CD4-positive, alpha-beta T cell (primary cell): ENCODE measurements around the gene RFX5. TPM values are rescaled to one million over a fixed set of nuclear protein-coding genes. Genes with fewer than 3 reads are reported as not detected.
"Not testable (repeated sequence)": the region's sequence is repeated elsewhere in the genome, so short reads cannot be mapped to it uniquely, and the experiment has no call there.

Experiments
- ATAC-seq: fragments of 200-7000 bp; cut with Tn5 transposase; one replicate; pipeline ENCODE4 v1.10.0; 2022; ENCODE audit warnings: mild to moderate bottlenecking; ENCODE audit not compliant: poor library complexity
- CTCF ChIA-PET: fragments of 350-600 bp; sonication (Branson Sonifier 250); formaldehyde crosslinking; loops from one replicate; lab custom pipeline; 2021; ENCODE audit warnings: antibody characterized with exemption, inconsistent platforms; lab: Charles Lee
- POLR2A ChIA-PET: fragments of 350-600 bp; sonication (Branson Sonifier 250); formaldehyde crosslinking; loops from one replicate; lab custom pipeline; 2021; ENCODE audit warnings: antibody characterized with exemption, inconsistent platforms; lab: Charles Lee
- DNase-seq, 14 experiments: peaks; one replicate each; pipeline ENCODE4 v3.0.0-alpha.2; 2013 to 2020; ENCODE audit warnings: mixed read lengths in 2 of 14
- H3K27ac ChIP-seq, 2 donors: one replicate each; pipeline versions ENCODE4 v1.5.1 to v1.7.0; 2013; ENCODE audit warnings: low read length in 2 of 2, low read depth in 1 of 2, mild to moderate bottlenecking in 1 of 2
- H3K27me3 ChIP-seq, 2 experiments: 1 replicate in 1 of 2; 2 replicates in 1 of 2; pipeline versions ENCODE4 v1.6.1 to v1.7.0; 2013; ENCODE audit warnings: low read length in 2 of 2, control low read depth in 1 of 2, mild to moderate bottlenecking in 1 of 2, moderate library complexity in 1 of 2; ENCODE audit not compliant: insufficient read depth in 2 of 2, control insufficient read depth in 1 of 2
- H3K36me3 ChIP-seq: one replicate; pipeline ENCODE4 v1.6.1; 2013; ENCODE audit warnings: low read length, control low read depth; ENCODE audit not compliant: insufficient read depth
- H3K4me1 ChIP-seq: one replicate; pipeline ENCODE4 v1.6.1; 2013; ENCODE audit warnings: low read length, control low read depth; ENCODE audit not compliant: insufficient read depth
- H3K4me3 ChIP-seq: one replicate; pipeline ENCODE4 v1.5.1; 2013; ENCODE audit warnings: mild to moderate bottlenecking, low read length, moderate library complexity
- H3K9me3 ChIP-seq, 2 experiments: 1 replicate in 1 of 2; 2 replicates in 1 of 2; pipeline versions ENCODE4 v1.6.1 to v1.7.0; 2013; ENCODE audit warnings: low read length in 2 of 2, mild to moderate bottlenecking in 2 of 2, control low read depth in 1 of 2, moderate library complexity in 1 of 2; ENCODE audit not compliant: control insufficient read depth in 1 of 2, insufficient read depth in 1 of 2
- H3K27ac Mint-ChIP-seq: one replicate; pipeline ENCODE4 v1.8.0; 2020; ENCODE audit warnings: mixed read lengths
- H3K27me3 Mint-ChIP-seq: one replicate; pipeline ENCODE4 v1.8.0; 2021; ENCODE audit warnings: mixed read lengths
- H3K36me3 Mint-ChIP-seq: one replicate; pipeline ENCODE4 v1.8.0; 2021; ENCODE audit warnings: low read depth, mixed read lengths
- H3K4me1 Mint-ChIP-seq: one replicate; pipeline ENCODE4 v1.8.0; 2021; ENCODE audit warnings: low read depth, mixed read lengths
- H3K4me3 Mint-ChIP-seq: one replicate; pipeline ENCODE4 v1.8.0; 2020; ENCODE audit warnings: mild to moderate bottlenecking, mixed read lengths
- H3K9me3 Mint-ChIP-seq: one replicate; pipeline ENCODE4 v1.8.0; 2020; ENCODE audit warnings: mixed read lengths
- CTCF ChIP-seq: fragments of 200-600 bp; IDR thresholded peaks from one replicate; pipeline ENCODE4 v1.8.0; 2022; ENCODE audit warnings: antibody characterized with exemption, mild to moderate bottlenecking
- intact Hi-C, 2 experiments: fragments of 100-400 bp; cut with DNase I in 1 of 2; cut with micrococcal nuclease in 1 of 2; formaldehyde crosslinking; loops; one replicate each; pipeline versions ENCODE4 v1.15.1 to v1.9.0; 2023 to 2025; cut with DNase I, micrococcal nuclease
- polyA plus RNA-seq, 2 donors: library from polyadenylated mRNA; unstranded; fragments of 120-200 nt; gene quantifications; one replicate each; pipeline ENCODE4 v1.2.1, GENCODE V29; 2013
- total RNA-seq, 174 experiments: library from RNA in 2 of 174; stranded (reverse) in 2 of 174; gene quantifications; one replicate each; pipeline ENCODE4 v1.2.3 and lab custom pipeline; 2021 to 2026

The RFX5 gene
- total RNA-seq = 10 to 100 TPM; 62.0 to 65.7 TPM
- 51.0 TPM for polyA plus RNA-seq (2013, experiment 1 of 2)
- 60.1 TPM for polyA plus RNA-seq (2013, experiment 2 of 2)
- 71.0 to 163 (median 103) reads per million in 172 experiments for total RNA-seq (lab: John Stamatoyannopoulos, UW)

GRCh38 chr1:151346769-151347522 is at the start of gene RFX5:
Gene RFX5, minus strand, starts transcription at chr1:151347252. Its CDS starts 932 bp downstream, at chr1:151346320.
- ATAC-seq = peak; percentile 93
- H3K9me3 ChIP-seq = peaks cover 0 to 15% of the 10 kb centered on the region in 2 experiments
- peak; percentile 85 to 99 (median 90) for DNase-seq
- H3K9me3 Mint-ChIP-seq = peaks cover 2% of the 10 kb centered on the region
- TF ChIP-seq CTCF = no peak
- no peaks in the 10 kb centered on the region for H3K27me3 Mint-ChIP-seq
- peak within 1 kb of the TSS; percentile 97 to 98 for H3K27ac ChIP-seq
- no peaks in the 10 kb centered on the region for H3K27me3 ChIP-seq
- H3K36me3 ChIP-seq = peaks cover 31% of the 10 kb centered on the region
- ChIA-PET CTCF (interaction anchor here (1.6 kb wide), 1 partner anchor 46 kb away, joined by 5 read pairs; no protein-coding TSS in a partner anchor), POLR2A (interaction anchor here (1.0 to 1.8 kb wide), 7 partner anchors 20 to 247 kb away, joined by 3 to 16 read pairs (median 4); partner anchors contain the start of genes PI4KB, PSMB4, PSMD4 and ZNF687)
- H3K4me1 ChIP-seq = peaks cover 33% of the 10 kb centered on the region
- peak within 1 kb of the TSS; percentile 94 for H3K27ac Mint-ChIP-seq
- intact Hi-C loops = loop anchor here (1.0 to 10.0 kb wide), 4 partner anchors 20 to 272 kb away; partner anchors contain the start of genes PI4KB (in 2 of the 2), GABPB2 (in 1 of the 2), PIP5K1A (in 1 of the 2) and PSMB4 (in 1 of the 2)
- H3K36me3 Mint-ChIP-seq = peaks cover 46% of the 10 kb centered on the region
- peak within 1 kb of the TSS; percentile 94 for H3K4me3 Mint-ChIP-seq
- peaks cover 30% of the 10 kb centered on the region for H3K4me1 Mint-ChIP-seq
- peak within 1 kb of the TSS; percentile 81 for H3K4me3 ChIP-seq

- intact Hi-C loops = loop anchor here (2.0 to 5.0 kb wide), 5 partner anchors 47 to 114 kb away; partner anchors contain the start of genes PI4KB (in 1 of the 2), RFX5 (in 1 of the 2) and ZNF687 (in 1 of the 2)
- ATAC-seq, CTCF ChIA-PET, H3K27ac ChIP-seq, H3K9me3 ChIP-seq, H3K27me3 Mint-ChIP-seq, DNase-seq, H3K4me3 ChIP-seq, H3K9me3 Mint-ChIP-seq, H3K36me3 ChIP-seq, H3K27me3 ChIP-seq: not testable (repeated sequence)
- POLR2A ChIA-PET = interaction anchor here (1.5 kb wide), 1 partner anchor 49 kb away, joined by 3 read pairs; the partner anchor contains the start of gene RFX5
- peaks cover 22% of the 10 kb centered on the region for H3K4me1 Mint-ChIP-seq
- H3K36me3 Mint-ChIP-seq = peaks cover 22% of the 10 kb centered on the region
- peak overlapping the region; percentile 30 for H3K4me3 Mint-ChIP-seq
- H3K27ac Mint-ChIP-seq = peak overlapping the region; percentile 42
- peaks cover 27% of the 10 kb centered on the region for H3K4me1 ChIP-seq
Observed at GRCh38 chr1:151396265-151396664, 49.2 kb upstream of the RFX5 start.

- ATAC-seq = no peak
Observed at GRCh38 chr1:151393583-151393982, 46.5 kb upstream of the RFX5 start.

More at GRCh38 chr1:151393583-151393982, 46.5 kb upstream of the RFX5 start:
- Histone ChIP-seq H3K36me3 (no peaks in the 10 kb centered on the region), H3K9me3 (no peaks in the 10 kb centered on the region), H3K4me3 (no peak overlapping the region), H3K27me3 (no peaks in the 10 kb centered on the region), H3K4me1 (peaks cover 3% of the 10 kb centered on the region), H3K27ac (no peak overlapping the region)
- CTCF ChIA-PET = no interaction called here
- POLR2A ChIA-PET = no interaction called here
- H3K4me1 Mint-ChIP-seq = no peaks in the 10 kb centered on the region
- no peaks in the 10 kb centered on the region for H3K36me3 Mint-ChIP-seq
- no peaks in the 10 kb centered on the region for H3K27me3 Mint-ChIP-seq
- DNase-seq = no peak
- no peak overlapping the region for H3K27ac Mint-ChIP-seq
- no peaks in the 10 kb centered on the region for H3K9me3 Mint-ChIP-seq
- intact Hi-C loops = no loop called here
- H3K4me3 Mint-ChIP-seq = no peak overlapping the region
- TF ChIP-seq CTCF = no peak
